GDM1 (cell line): ENCODE data around the gene OSBPL10.
A peak's percentile ranks its signal among the peaks of the same experiment; 100 is the strongest.

Source experiments
- DNase-seq: peaks from one replicate; lab custom pipeline; 2025; lab: John Stamatoyannopoulos, UW

The OSBPL10 gene

GRCh38 chr3:31957106-31957505 is 24.0 kb downstream of the OSBPL10 start:
- DNase-seq, result no peak

- no peak for DNase-seq
Measured at GRCh38 chr3:31955581-31955980, 25.5 kb downstream of the OSBPL10 start.

- no peak for DNase-seq
Measured at GRCh38 chr3:31953636-31954035, 27.4 kb downstream of the OSBPL10 start.

GRCh38 chr3:31953091-31953490 is 28.0 kb downstream of the OSBPL10 start:
- no peak for DNase-seq

GRCh38 chr3:31952205-31952604 is 28.9 kb downstream of the OSBPL10 start:
- no peak for DNase-seq

- DNase-seq, result no peak
Measured at GRCh38 chr3:31948280-31948679, 32.8 kb downstream of the OSBPL10 start.

- DNase-seq, result no peak
Measured at GRCh38 chr3:31947671-31948091, 33.4 kb downstream of the OSBPL10 start.

- DNase-seq, result no peak
Measured at GRCh38 chr3:31947162-31947561, 33.9 kb downstream of the OSBPL10 start.

GRCh38 chr3:31946484-31947081 is 34.5 kb downstream of the OSBPL10 start:
- DNase-seq, result no peak

- no peak for DNase-seq
Measured at GRCh38 chr3:31945738-31946052, 35.4 kb downstream of the OSBPL10 start.

GRCh38 chr3:31943041-31943440 is 38.0 kb downstream of the OSBPL10 start:
- no peak for DNase-seq

GRCh38 chr3:31942446-31942845 is 38.6 kb downstream of the OSBPL10 start:
- DNase-seq, result no peak

- DNase-seq, result no peak
Measured at GRCh38 chr3:31937225-31937624, 43.8 kb downstream of the OSBPL10 start.

- no peak for DNase-seq
Measured at GRCh38 chr3:31936420-31937060, 44.5 kb downstream of the OSBPL10 start.

GRCh38 chr3:31934866-31935265 is 46.2 kb downstream of the OSBPL10 start:
- DNase-seq, result no peak

GRCh38 chr3:31934018-31934417 is 47.0 kb downstream of the OSBPL10 start:
- peak; percentile 4 for DNase-seq

GRCh38 chr3:31932990-31933389 is 48.1 kb downstream of the OSBPL10 start:
- no peak for DNase-seq

- DNase-seq, result no peak
Measured at GRCh38 chr3:31929826-31930502, 51.1 kb downstream of the OSBPL10 start.

- no peak for DNase-seq
Measured at GRCh38 chr3:31927811-31928210, 53.3 kb downstream of the OSBPL10 start.

- DNase-seq, result no peak
Measured at GRCh38 chr3:31926543-31926942, 54.5 kb downstream of the OSBPL10 start.

- no peak for DNase-seq
Measured at GRCh38 chr3:31925271-31925630, 55.8 kb downstream of the OSBPL10 start.

- no peak for DNase-seq
Measured at GRCh38 chr3:31924610-31925270, 56.3 kb downstream of the OSBPL10 start.

GRCh38 chr3:31922962-31923361 is 58.1 kb downstream of the OSBPL10 start:
- no peak for DNase-seq
